HG03159 (cell line): Measurements from ENCODE around the gene GNAL.
"Not testable (repeated sequence)": the region's sequence is repeated elsewhere in the genome, so short reads cannot be mapped to it uniquely, and the experiment has no call there.

Experiments used
- ATAC-seq: cut with Tn5 transposase; IDR thresholded peaks from one replicate; pipeline ENCODE4 v1.9.1; 2021; ENCODE audit warnings: mild to moderate bottlenecking, moderate library complexity; ENCODE audit not compliant: unreplicated experiment

Gene GNAL

GRCh38 chr18:11901826-11902438, 212.9 kb downstream of the GNAL start:
- no peak for ATAC-seq

GRCh38 chr18:11902522-11903292, 213.6 kb downstream of the GNAL start:
- no peak for ATAC-seq

- no peak for ATAC-seq
These were observed 216.5 kb downstream of the GNAL start for GRCh38 chr18:11905613-11906012.

- no peak for ATAC-seq
These were observed 217.1 kb downstream of the GNAL start for GRCh38 chr18:11906176-11906575.

GRCh38 chr18:11906926-11907874, 218.1 kb downstream of the GNAL start:
- no peak for ATAC-seq

- ATAC-seq: peak; percentile 87
These were observed 219.4 kb downstream of the GNAL start, which contains the start of gene MPPE1 for GRCh38 chr18:11908182-11909060. MPPE1 (minus strand) TSS chr18:11908317; CDS start chr18:11897264, 11,053 bp downstream.

- peak; percentile 20 for ATAC-seq
These were observed 220.0 kb downstream of the GNAL start for GRCh38 chr18:11909061-11909455.

- ATAC-seq: no peak
These were observed 220.5 kb downstream of the GNAL start for GRCh38 chr18:11909591-11910026.

- ATAC-seq: not testable (repeated sequence)
These were observed 227.8 kb downstream of the GNAL start for GRCh38 chr18:11916880-11917279.

- ATAC-seq: not testable (repeated sequence)
These were observed 230.5 kb downstream of the GNAL start for GRCh38 chr18:11919522-11919921.

- ATAC-seq: no peak
These were observed 234.4 kb downstream of the GNAL start for GRCh38 chr18:11923450-11923849.

GRCh38 chr18:11925800-11926481, 236.9 kb downstream of the GNAL start:
- ATAC-seq: no peak

GRCh38 chr18:11927497-11927896, 238.4 kb downstream of the GNAL start:
- ATAC-seq: no peak

- no peak for ATAC-seq
These were observed 243.3 kb downstream of the GNAL start for GRCh38 chr18:11932393-11932792.
